ENCODE measurements around the gene ZNHIT2. TPM values are rescaled to one million over a fixed set of nuclear protein-coding genes. Genes with fewer than 3 reads are reported as not detected.

Gene ZNHIT2
- total RNA-seq, 1 donor from 2014 or later, result 35.3 TPM

DNA sequence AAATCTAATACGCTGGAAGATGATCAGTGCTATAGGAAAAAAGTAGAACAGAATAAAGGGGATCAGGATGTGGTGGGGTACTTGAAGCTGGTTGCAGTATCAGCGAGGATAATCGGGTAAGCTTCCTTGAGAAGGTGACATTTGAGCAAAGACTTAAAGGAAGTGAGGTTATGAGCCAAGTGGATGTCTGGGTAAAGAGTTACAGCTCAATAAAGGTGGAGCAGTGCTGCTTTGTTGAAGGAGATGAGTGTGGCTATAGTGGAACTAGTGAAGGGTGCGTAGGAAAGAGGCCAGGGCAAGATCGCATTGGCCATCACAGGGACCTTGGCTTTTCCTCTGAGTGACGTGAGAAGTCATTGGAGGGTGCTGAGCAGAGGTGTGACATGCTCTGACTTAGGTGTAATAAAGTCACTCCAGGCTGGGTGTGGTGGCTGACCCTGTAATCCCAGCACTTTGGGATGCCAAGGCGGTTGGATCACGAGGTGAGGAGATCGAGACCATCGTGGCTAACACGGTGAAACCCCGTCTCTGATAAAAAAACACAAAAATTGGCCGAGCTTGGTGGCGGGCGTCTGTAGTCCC, 19.1 kb upstream of the ZNHIT2 start:
- TF ChIP-seq, protein P1, sequence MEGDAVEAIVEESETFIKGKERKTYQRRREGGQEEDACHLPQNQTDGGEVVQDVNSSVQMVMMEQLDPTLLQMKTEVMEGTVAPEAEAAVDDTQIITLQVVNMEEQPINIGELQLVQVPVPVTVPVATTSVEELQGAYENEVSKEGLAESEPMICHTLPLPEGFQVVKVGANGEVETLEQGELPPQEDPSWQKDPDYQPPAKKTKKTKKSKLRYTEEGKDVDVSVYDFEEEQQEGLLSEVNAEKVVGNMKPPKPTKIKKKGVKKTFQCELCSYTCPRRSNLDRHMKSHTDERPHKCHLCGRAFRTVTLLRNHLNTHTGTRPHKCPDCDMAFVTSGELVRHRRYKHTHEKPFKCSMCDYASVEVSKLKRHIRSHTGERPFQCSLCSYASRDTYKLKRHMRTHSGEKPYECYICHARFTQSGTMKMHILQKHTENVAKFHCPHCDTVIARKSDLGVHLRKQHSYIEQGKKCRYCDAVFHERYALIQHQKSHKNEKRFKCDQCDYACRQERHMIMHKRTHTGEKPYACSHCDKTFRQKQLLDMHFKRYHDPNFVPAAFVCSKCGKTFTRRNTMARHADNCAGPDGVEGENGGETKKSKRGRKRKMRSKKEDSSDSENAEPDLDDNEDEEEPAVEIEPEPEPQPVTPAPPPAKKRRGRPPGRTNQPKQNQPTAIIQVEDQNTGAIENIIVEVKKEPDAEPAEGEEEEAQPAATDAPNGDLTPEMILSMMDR (IDR thresholded peaks at IDR 0.05), result no peak
- H3K9me3 ChIP-seq, result no peaks in the 10 kb centered on the region
- intact Hi-C loops (cut with DNase I), result loop anchor here (5.0 kb wide), 1 partner anchor 181 kb away; no protein-coding TSS in a partner anchor
- no peak overlapping the region for H3K27ac ChIP-seq
- no peak for DNase-seq (ENCODE audit: low spot score in 2 of 2)
- peaks cover 11 to 24% of the 10 kb centered on the region in 2 donors for H3K4me1 ChIP-seq
- no peaks in the 10 kb centered on the region for H3K27me3 ChIP-seq
- no peak overlapping the region for H3K4me3 ChIP-seq
- peaks cover 14 to 16% of the 10 kb centered on the region in 2 donors for H3K36me3 ChIP-seq

DNA sequence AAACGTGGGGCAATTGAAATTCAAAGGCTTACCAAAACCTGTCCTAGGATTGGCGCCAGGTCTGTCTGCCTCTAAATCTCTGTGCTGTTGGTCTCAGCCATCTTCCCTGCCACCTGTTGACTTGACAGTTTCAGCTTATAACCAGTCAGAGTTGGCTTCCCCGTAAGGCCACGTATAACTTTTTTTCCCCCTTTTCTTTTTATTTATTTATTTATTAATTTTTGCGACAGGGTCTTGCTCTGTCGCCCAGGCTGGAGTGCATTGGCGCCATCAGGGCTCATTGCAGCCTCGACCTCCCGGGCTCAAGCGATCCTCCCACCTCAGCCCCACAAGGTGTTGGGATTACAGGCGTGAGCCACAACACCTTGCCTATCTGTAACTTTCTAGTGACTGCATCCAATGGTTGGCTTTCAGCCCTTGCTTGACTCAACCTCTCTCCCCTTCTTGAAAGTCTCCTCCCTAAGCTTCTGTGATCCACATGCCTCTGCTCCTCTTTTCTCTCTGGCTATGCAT, 18.2 kb upstream of the ZNHIT2 start:
- peak overlapping the region; percentile 95 to 99 for H3K27ac ChIP-seq
- peaks cover 23 to 25% of the 10 kb centered on the region in 2 donors for H3K36me3 ChIP-seq
- H3K9me3 ChIP-seq, result no peaks in the 10 kb centered on the region
- peak overlapping the region; percentile 89 to 99 for H3K4me3 ChIP-seq
- H3K4me1 ChIP-seq, result peaks cover 11 to 24% of the 10 kb centered on the region in 2 donors
- intact Hi-C loops (cut with DNase I), result loop anchor here (1.0 to 5.0 kb wide), 4 partner anchors 15 to 182 kb away; partner anchors contain the start of genes CAPN1 and TM7SF2
- peak in 1 of 2 donors; percentile 52 for DNase-seq (ENCODE audit: low spot score in 2 of 2)
- TF ChIP-seq, protein P1 (IDR thresholded peaks at IDR 0.05), result no peak
- H3K27me3 ChIP-seq, result no peaks in the 10 kb centered on the region

DNA sequence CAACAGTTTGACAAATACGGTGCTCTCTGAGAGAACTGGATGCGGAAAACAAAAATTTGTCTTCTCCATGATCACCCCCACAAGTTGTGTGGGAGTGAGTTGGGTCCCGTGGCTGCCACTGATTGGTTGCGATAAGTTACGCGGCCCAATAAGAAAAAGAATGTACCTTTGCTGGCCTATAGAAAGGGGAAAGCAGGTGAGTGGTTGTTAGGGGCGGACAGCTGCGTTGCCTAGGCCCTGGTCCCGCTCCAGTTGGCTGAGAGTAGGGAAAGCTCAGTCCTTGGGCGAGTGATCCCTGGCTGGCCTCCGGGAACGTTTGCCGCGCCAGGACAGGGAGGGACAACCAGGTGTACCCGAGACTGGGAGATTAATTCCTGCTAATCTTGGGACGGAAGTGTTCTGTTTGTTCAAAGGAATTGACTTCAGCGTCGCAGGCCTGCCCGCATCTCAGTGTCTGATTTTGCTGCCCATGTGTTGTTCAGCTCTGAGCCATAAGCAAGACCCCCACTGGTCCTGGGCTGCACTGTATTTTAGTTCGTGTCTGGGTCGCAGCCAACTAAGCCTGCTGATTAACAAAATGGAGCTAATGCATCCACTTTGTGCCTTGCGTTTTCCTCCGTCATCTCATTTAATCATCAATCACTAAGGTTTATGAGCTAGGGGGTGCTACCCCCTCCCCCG, 17.6 kb upstream of the ZNHIT2 start:
- peak overlapping the region; percentile 89 to 99 for H3K4me3 ChIP-seq
- intact Hi-C loops (cut with DNase I), result loop anchor here (1.0 to 5.0 kb wide), 5 partner anchors 16 to 182 kb away; partner anchors contain the start of genes CAPN1, SNX15 and TM7SF2
- H3K36me3 ChIP-seq, result peaks cover 29 to 31% of the 10 kb centered on the region in 2 donors
- DNase-seq (ENCODE audit: low spot score in 2 of 2), result peak; percentile 91 to 97
- peaks cover 11 to 24% of the 10 kb centered on the region in 2 donors for H3K4me1 ChIP-seq
- peak overlapping the region; percentile 95 to 99 for H3K27ac ChIP-seq
- TF ChIP-seq, protein P1 (IDR thresholded peaks at IDR 0.05), result no peak
- H3K9me3 ChIP-seq, result no peaks in the 10 kb centered on the region
- no peaks in the 10 kb centered on the region for H3K27me3 ChIP-seq

DNA sequence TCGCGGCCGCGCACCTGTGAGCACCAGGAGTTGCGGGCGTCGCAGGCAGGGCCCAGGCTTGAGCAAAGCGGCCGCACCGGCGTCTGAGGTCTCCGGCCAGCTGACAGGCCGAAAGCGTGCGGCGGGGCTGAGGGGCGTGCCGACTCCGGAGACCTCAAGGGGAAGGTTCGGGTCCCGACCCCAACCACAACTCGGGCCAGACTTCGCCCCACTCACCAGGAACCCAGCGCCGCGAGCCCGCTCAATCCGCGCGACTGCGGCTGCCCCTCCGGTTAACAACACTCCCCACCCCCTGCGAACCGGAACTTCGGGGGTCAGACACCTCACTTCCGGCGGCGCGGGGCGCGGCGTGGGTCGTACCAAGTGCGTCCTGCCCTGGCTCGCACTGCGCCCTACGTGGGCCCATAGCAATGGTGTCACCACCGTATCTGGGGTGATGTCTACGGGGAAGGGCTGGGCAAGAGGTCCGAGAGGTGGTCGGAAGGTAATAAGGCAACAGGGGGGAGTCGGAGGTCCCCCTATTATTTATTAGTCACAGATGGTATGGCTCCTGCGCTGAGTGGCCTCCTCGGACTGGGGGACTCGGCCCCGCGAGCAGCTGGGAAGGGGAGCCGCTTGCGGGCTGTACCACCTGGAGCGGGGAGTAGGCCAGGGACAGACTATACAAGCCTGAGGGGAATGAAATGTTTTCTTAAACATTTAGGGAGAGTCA, 16.9 kb upstream of the ZNHIT2 start, which contains the start of gene SYVN1:
Gene SYVN1, minus strand, starts transcription at position 280 of the 712 bp plus-strand sequence. CDS start 918 bp downstream, outside the sequence.
- intact Hi-C loops (cut with DNase I), result loop anchor here (1.0 to 2.0 kb wide), 3 partner anchors 16 to 107 kb away; partner anchors contain the start of genes SNX15 and TM7SF2
- peak within 1 kb of the TSS; percentile 89 to 99 for H3K4me3 ChIP-seq
- H3K36me3 ChIP-seq, result peaks cover 36 to 38% of the 10 kb centered on the region in 2 donors
- H3K27ac ChIP-seq, result peak within 1 kb of the TSS; percentile 95 to 99
- peaks cover 11 to 24% of the 10 kb centered on the region in 2 donors for H3K4me1 ChIP-seq
- peak; percentile 66 to 95 for DNase-seq (ENCODE audit: low spot score in 2 of 2)
- no peaks in the 10 kb centered on the region for H3K9me3 ChIP-seq
- no peaks in the 10 kb centered on the region for H3K27me3 ChIP-seq
- TF ChIP-seq, protein P1 (IDR thresholded peaks at IDR 0.05), result no peak

DNA sequence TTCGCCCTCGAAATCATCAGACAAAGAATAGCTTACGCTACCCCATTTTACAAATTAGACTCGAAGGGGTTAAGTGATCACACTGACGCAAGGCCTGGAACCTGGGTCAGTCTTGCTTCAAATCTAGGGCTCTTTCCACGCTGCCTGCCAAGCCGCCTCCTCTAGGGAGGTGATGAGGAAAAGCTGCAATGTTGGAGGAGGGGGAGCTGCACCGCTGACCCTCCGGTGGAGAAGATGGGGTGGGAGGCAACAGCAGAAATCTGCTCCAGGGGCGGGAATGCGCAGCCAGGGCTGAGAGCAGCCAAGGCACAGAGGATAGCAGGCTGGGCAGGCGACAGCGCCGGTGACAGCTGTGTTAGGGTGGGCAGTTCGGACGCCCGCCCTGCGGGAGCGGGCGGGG, 16.2 kb upstream of the ZNHIT2 start:
- peak overlapping the region; percentile 95 to 99 for H3K27ac ChIP-seq
- H3K4me3 ChIP-seq, result peak overlapping the region; percentile 89 to 99
- peak in 1 of 2 donors; percentile 65 for DNase-seq (ENCODE audit: low spot score in 2 of 2)
- intact Hi-C loops (cut with DNase I), result loop anchor here (1.0 to 2.0 kb wide), 3 partner anchors 17 to 106 kb away; partner anchors contain the start of genes SNX15 and TM7SF2
- TF ChIP-seq, protein P1 (IDR thresholded peaks at IDR 0.05), result no peak
- no peaks in the 10 kb centered on the region for H3K27me3 ChIP-seq
- no peaks in the 10 kb centered on the region for H3K9me3 ChIP-seq
- H3K4me1 ChIP-seq, result peaks cover 11 to 24% of the 10 kb centered on the region in 2 donors
- peaks cover 43 to 44% of the 10 kb centered on the region in 2 donors for H3K36me3 ChIP-seq

Data from ascending aorta (tissue), 2 donors.